Right lobe of liver (tissue), 6 donors: ENCODE measurements around the gene WDFY1. TPM values are rescaled to one million over a fixed set of nuclear protein-coding genes. Genes with fewer than 3 reads are reported as not detected.

Experiments
- ATAC-seq, 4 donors: fragments of 200-7000 bp; cut with Tn5 transposase; one replicate each; pipeline ENCODE4 v1.9.1; 2020; ENCODE audit warnings: mild to moderate bottlenecking in 4 of 4, moderate library complexity in 4 of 4
- DNase-seq, 3 donors: peaks; one replicate each; pipeline ENCODE4 v3.0.0-alpha.2; 2020
- H3K27ac ChIP-seq, 3 donors: fragments of 200-600 bp; one replicate each; pipeline ENCODE4 v1.8.0; 2022
- H3K27me3 ChIP-seq, 2 donors: fragments of 200-600 bp; one replicate each; pipeline ENCODE4 v1.8.0; 2022
- H3K36me3 ChIP-seq, 4 donors: fragments of 200-600 bp; sonication (generic) in 1 of 4; one replicate each; pipeline versions ENCODE4 v1.5.1 to v1.8.0; 2017 to 2022; ENCODE audit warnings: control low read depth in 1 of 4
- H3K4me1 ChIP-seq, 4 donors: fragments of 200-600 bp; sonication (generic) in 1 of 4; one replicate each; pipeline versions ENCODE4 v1.5.1 to v1.8.0; 2017 to 2022; ENCODE audit warnings: control low read depth in 1 of 4
- H3K4me3 ChIP-seq, 3 donors: fragments of 200-600 bp; one replicate each; pipeline ENCODE4 v1.8.0; 2022
- H3K9me3 ChIP-seq, 4 donors: fragments of 200-600 bp; sonication (generic) in 1 of 4; one replicate each; pipeline versions ENCODE4 v1.5.1 to v1.8.0; 2017 to 2022; ENCODE audit warnings: control low read depth in 1 of 4
- POLR2A ChIP-seq: fragments of 450-650 bp; IDR thresholded peaks from one replicate; pipeline ENCODE4 v1.6.1; 2017; ENCODE audit warnings: antibody characterized with exemption, mild to moderate bottlenecking
- WGBS: methylation state at CpG from one replicate; pipeline ENCODE4 v1.1.6; 2018; ENCODE audit warnings: low coverage, low lambda C conversion rate; ENCODE audit not compliant: insufficient coverage; ENCODE audit errors: missing lambda C conversion rate; 5-methylcytosine and 5-hydroxymethylcytosine counted together
- intact Hi-C, 2 donors: fragments of 100-400 bp; cut with DNase I; formaldehyde crosslinking; loops; one replicate each; pipeline versions ENCODE4 v1.11.2 to v1.14.1; 2022
- total RNA-seq, 6 experiments: library from RNA; depleted of rRNA in 2 of 6; stranded (reverse); fragments of >200 nt in 2 of 6; fragmentation: NEBNext Ultra II Directional in 3 of 6; extraction: Animal tissue kit (Norgen Biotek cat#: 25700) in 3 of 6; gene quantifications; one replicate each; pipeline versions ENCODE4 v1.1.0 to v1.2.4, GENCODE V29; 2016 to 2023
- TF ChIP-seq, protein P1 (sequence below), 4 donors: fragments of 200-600 bp in 3 of 4; fragments of 450-650 bp in 1 of 4; IDR thresholded peaks; one replicate each; pipeline versions ENCODE4 v1.5.1 to v1.8.0; 2016 to 2022; ENCODE audit warnings: antibody characterized with exemption in 4 of 4, mild to moderate bottlenecking in 2 of 4
- donor health status: DM: no; HTN: yes; CAD: no.
- donor health status: DM: no; HTN: no; CAD: no.
- donor health status: DM: no; HTN: no; CAD: no.
- donor health status: DM: no; HTN: yes; CAD: no.
- donor health status: DM: no; HTN: yes; CAD: no.

WDFY1 gene
- total RNA-seq, 6 experiments from 2014 or later: 19.7 to 28.0 (median 21.4) TPM

DNA sequence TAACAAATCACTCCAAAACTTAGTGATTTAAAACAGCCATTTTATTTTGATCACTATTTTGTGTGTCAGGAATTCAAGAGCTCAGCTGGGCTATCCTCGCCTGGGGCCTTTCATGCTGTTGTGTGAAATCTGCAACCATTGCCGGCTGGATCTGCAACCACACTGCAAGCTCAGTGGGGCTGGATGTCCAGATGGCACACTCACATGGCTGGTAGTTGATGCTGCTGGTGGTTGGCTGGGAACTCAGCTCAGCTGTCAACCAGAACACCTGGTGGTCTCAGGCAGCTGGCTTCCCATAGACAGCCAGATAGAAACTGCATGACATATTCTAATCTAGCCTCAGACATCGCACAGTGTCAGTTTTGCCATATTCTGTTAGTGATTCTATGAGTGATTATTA is 77.1 kb downstream of the WDFY1 start:
- Histone ChIP-seq H3K27me3 (no peaks in the 10 kb centered on the region), H3K4me3 (no peak overlapping the region), H3K9me3 (no peaks in the 10 kb centered on the region), H3K36me3 (no peaks in the 10 kb centered on the region), H3K27ac (no peak overlapping the region), H3K4me1 (no peaks in the 10 kb centered on the region)
- DNase-seq: no peak
- intact Hi-C loops: no loop called here
- 86% methylated on average over 1 of the region's 3 CpGs for WGBS
- ATAC-seq: no peak
- TF ChIP-seq POLR2A: no peak
- TF ChIP-seq, protein P1, sequence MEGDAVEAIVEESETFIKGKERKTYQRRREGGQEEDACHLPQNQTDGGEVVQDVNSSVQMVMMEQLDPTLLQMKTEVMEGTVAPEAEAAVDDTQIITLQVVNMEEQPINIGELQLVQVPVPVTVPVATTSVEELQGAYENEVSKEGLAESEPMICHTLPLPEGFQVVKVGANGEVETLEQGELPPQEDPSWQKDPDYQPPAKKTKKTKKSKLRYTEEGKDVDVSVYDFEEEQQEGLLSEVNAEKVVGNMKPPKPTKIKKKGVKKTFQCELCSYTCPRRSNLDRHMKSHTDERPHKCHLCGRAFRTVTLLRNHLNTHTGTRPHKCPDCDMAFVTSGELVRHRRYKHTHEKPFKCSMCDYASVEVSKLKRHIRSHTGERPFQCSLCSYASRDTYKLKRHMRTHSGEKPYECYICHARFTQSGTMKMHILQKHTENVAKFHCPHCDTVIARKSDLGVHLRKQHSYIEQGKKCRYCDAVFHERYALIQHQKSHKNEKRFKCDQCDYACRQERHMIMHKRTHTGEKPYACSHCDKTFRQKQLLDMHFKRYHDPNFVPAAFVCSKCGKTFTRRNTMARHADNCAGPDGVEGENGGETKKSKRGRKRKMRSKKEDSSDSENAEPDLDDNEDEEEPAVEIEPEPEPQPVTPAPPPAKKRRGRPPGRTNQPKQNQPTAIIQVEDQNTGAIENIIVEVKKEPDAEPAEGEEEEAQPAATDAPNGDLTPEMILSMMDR (IDR thresholded peaks at IDR 0.05): no peak

DNA sequence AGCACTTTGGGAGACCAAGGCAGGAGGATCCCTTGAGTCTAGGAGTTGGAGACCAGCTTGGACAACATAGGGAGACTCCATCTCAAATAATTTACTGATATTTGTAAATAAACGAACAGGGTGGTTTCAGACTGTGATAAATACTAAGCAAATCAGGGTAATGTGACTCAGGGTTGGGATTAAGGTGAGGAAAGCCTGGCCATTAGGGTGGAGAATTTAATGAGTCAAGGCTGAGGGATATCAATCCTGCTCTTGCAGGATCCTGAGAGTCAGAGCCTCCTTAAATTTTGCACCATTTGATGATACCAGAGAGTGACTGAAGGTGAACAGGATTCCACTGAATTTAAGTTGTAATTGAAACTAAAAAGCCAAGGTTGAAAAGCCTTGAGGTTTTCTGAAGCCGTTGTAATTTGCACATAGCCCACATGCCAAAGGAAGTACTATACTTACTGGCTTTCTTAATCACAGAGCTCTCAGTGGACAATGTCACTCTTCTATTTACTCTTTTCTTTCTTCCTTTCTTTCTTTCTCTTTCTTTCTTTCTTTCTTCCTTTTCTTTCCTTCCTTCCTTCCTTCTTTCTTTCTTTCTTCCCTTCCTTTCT is 79.1 kb downstream of the WDFY1 start:
- 83% methylated on average over 2 of the region's 2 CpGs for WGBS
- no peaks in the 10 kb centered on the region for H3K27me3 ChIP-seq
- no peaks in the 10 kb centered on the region for H3K9me3 ChIP-seq
- TF ChIP-seq, protein P1 (IDR thresholded peaks at IDR 0.05): no peak
- no peak for TF ChIP-seq POLR2A
- H3K36me3 ChIP-seq: no peaks in the 10 kb centered on the region
- intact Hi-C loops: no loop called here
- DNase-seq (no peak), ATAC-seq (no peak)
- H3K4me3 ChIP-seq: no peak overlapping the region
- peaks cover 0 to 7% (median 2%) of the 10 kb centered on the region in 4 donors for H3K4me1 ChIP-seq
- no peak overlapping the region for H3K27ac ChIP-seq

DNA sequence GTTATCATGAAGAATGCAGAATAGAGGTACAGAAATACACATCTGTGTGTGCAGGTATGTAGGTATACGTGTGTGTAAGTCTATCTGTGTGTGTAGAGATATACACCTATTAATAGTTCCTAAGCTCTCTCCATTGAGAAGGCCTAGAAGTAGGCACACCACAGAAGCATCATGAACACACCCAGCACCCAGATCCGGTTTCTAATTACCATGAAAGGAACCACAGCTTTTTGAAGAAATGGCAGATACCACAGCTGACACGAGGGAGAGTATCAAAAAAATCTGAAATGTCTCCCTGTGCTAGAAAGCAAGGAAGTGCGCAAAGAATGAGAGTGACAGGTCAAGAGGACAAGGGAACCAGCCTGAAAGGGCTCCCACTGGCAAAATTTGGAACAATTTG is 80.0 kb downstream of the WDFY1 start:
- H3K27me3 ChIP-seq: no peaks in the 10 kb centered on the region
- no peak for ATAC-seq
- 74% methylated on average over 3 of the region's 4 CpGs for WGBS
- peaks cover 0 to 9% (median 2%) of the 10 kb centered on the region in 4 donors for H3K4me1 ChIP-seq
- no peak for DNase-seq
- no peak overlapping the region for H3K27ac ChIP-seq
- no peak overlapping the region for H3K4me3 ChIP-seq
- TF ChIP-seq, protein P1 (IDR thresholded peaks at IDR 0.05): no peak
- no peak for TF ChIP-seq POLR2A
- H3K36me3 ChIP-seq: no peaks in the 10 kb centered on the region
- H3K9me3 ChIP-seq: no peaks in the 10 kb centered on the region
- intact Hi-C loops: no loop called here

DNA sequence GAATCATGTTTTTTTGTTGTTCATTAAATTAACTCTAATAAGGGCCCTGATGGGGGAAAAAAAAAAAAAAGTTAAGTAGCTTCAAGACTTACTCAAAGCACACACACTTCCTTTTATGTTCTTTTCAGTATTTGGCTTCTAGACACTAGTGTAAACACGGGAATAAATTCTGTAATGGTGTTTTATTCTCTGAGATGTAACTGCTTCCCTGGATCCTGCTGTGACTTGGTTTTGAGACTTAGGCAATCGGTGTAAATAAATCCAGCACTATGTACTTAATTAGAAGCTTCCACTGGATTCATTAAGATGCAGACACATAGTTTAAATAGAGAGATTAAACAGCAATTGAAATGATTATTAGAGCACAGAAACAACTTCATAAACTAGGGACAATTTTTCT is 81.6 kb downstream of the WDFY1 start:
- Histone ChIP-seq H3K9me3 (no peaks in the 10 kb centered on the region), H3K4me1 (peaks cover 0 to 9% (median 2%) of the 10 kb centered on the region in 4 donors), H3K36me3 (no peaks in the 10 kb centered on the region), H3K4me3 (no peak overlapping the region), H3K27me3 (no peaks in the 10 kb centered on the region), H3K27ac (no peak overlapping the region)
- no peak for DNase-seq
- intact Hi-C loops: no loop called here
- ATAC-seq: no peak
- TF ChIP-seq, protein P1 (IDR thresholded peaks at IDR 0.05): no peak
- TF ChIP-seq POLR2A: no peak
- 92% methylated on average over 2 of the region's 2 CpGs for WGBS
